Liver (tissue), 3 donors: Measurements from ENCODE around the gene SLC26A1.

ENCODE experiments used
- EGR1 ChIP-seq, 2 donors: IDR thresholded peaks; 2 replicates each; pipeline ENCODE4 v1.6.1; 2016 to 2018; ENCODE audit warnings: antibody characterized with exemption in 2 of 2, low read depth in 2 of 2
- FOXA1 ChIP-seq: IDR thresholded peaks from 2 replicates; pipeline ENCODE4 v1.6.1; 2016; ENCODE audit warnings: antibody characterized with exemption
- GABPA ChIP-seq, 2 donors: IDR thresholded peaks in 1 of 2; conservative IDR thresholded peaks in 1 of 2; 2 replicates each; pipeline ENCODE4 v1.6.1; 2016; ENCODE audit warnings: antibody characterized with exemption in 2 of 2, mild to moderate bottlenecking in 1 of 2, moderate library complexity in 1 of 2
- JUND ChIP-seq, 2 donors: IDR thresholded peaks; 2 replicates each; pipeline ENCODE4 v1.6.1; 2016; ENCODE audit warnings: antibody characterized with exemption in 2 of 2
- RAD21 ChIP-seq, 2 donors: IDR thresholded peaks; 2 replicates each; pipeline ENCODE4 v1.6.1; 2016; ENCODE audit warnings: antibody characterized with exemption in 2 of 2, mild to moderate bottlenecking in 2 of 2
- SP1 ChIP-seq: IDR thresholded peaks from 2 replicates; pipeline ENCODE4 v1.6.1; 2018; ENCODE audit warnings: antibody characterized with exemption, mild to moderate bottlenecking
- TAF1 ChIP-seq: conservative IDR thresholded peaks from 2 replicates; pipeline ENCODE4 v1.6.1; 2016; ENCODE audit warnings: antibody characterized with exemption, mild to moderate bottlenecking
- YY1 ChIP-seq: IDR thresholded peaks from 2 replicates; pipeline ENCODE4 v1.6.1; 2016; ENCODE audit warnings: antibody characterized with exemption, mild to moderate bottlenecking
- TF ChIP-seq, protein P1 (sequence below): IDR thresholded peaks from 2 replicates; pipeline ENCODE4 v1.6.1; 2016; ENCODE audit warnings: antibody characterized with exemption, mild to moderate bottlenecking
- TF ChIP-seq, protein P2 (sequence below): fragments of 150-350 bp; IDR thresholded peaks from 2 replicates; pipeline ENCODE4 v1.5.1; 2017; ENCODE audit warnings: improper control_type of control experiment, low read depth, low read length; ENCODE audit not compliant: missing input control
- TF ChIP-seq, protein P3 (sequence below): IDR thresholded peaks from 2 replicates; pipeline ENCODE4 v1.6.1; 2016; ENCODE audit warnings: antibody characterized with exemption
- donor health status: healthy.
- donor health status: healthy.

DNA sequence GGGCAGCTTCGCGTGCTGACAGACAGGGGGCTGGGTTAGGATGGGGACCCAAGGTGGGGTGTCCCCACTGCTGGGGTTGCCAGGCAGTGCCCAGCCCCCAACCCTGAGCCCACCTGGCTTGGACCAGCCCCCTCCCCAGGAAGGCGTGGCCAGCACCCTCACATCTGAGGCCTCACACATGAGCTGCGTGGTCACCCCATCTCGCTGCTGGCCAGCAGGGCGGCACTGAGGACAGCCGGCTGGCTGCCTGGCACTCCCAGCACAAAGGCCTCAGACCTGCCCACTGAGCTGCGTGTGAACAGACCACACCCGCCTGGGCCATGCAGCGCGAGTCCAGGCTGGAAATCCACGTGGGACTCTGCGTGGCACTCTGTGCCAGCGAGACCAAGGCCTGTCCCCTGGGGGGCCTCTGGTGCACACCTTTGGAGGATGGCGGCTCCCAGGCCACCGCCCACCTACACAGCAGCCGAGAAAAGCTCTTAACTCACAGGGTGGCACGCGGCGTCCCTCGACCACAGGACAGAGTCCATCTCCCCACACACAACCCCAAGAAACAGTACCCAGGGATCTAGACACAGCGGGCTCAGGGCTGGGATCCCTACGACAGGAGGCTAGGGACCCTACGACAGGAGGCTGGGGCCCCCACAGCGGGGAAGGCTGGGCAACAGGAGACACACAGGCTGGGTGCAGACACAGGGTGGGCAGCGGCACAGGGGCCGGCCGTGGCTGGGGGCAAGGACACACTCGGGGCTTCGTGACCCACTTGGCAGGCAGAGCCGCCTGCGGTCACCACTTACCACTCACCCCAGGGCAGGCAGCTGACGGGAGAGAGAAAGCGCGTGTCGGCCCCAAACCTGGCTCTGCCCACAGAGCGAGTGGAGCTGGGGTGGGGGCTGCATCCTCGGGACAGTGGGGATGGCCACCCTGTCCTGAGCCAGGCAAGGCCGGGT is 29.7 kb downstream of the SLC26A1 start:
- TF ChIP-seq, protein P1, sequence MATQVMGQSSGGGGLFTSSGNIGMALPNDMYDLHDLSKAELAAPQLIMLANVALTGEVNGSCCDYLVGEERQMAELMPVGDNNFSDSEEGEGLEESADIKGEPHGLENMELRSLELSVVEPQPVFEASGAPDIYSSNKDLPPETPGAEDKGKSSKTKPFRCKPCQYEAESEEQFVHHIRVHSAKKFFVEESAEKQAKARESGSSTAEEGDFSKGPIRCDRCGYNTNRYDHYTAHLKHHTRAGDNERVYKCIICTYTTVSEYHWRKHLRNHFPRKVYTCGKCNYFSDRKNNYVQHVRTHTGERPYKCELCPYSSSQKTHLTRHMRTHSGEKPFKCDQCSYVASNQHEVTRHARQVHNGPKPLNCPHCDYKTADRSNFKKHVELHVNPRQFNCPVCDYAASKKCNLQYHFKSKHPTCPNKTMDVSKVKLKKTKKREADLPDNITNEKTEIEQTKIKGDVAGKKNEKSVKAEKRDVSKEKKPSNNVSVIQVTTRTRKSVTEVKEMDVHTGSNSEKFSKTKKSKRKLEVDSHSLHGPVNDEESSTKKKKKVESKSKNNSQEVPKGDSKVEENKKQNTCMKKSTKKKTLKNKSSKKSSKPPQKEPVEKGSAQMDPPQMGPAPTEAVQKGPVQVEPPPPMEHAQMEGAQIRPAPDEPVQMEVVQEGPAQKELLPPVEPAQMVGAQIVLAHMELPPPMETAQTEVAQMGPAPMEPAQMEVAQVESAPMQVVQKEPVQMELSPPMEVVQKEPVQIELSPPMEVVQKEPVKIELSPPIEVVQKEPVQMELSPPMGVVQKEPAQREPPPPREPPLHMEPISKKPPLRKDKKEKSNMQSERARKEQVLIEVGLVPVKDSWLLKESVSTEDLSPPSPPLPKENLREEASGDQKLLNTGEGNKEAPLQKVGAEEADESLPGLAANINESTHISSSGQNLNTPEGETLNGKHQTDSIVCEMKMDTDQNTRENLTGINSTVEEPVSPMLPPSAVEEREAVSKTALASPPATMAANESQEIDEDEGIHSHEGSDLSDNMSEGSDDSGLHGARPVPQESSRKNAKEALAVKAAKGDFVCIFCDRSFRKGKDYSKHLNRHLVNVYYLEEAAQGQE = no peak
- no peak for TF ChIP-seq GABPA (IDR thresholded peaks at IDR 0.05 in 1 of 2, conservative IDR thresholded peaks at IDR 0.05 in 1 of 2)
- TF ChIP-seq, protein P2, sequence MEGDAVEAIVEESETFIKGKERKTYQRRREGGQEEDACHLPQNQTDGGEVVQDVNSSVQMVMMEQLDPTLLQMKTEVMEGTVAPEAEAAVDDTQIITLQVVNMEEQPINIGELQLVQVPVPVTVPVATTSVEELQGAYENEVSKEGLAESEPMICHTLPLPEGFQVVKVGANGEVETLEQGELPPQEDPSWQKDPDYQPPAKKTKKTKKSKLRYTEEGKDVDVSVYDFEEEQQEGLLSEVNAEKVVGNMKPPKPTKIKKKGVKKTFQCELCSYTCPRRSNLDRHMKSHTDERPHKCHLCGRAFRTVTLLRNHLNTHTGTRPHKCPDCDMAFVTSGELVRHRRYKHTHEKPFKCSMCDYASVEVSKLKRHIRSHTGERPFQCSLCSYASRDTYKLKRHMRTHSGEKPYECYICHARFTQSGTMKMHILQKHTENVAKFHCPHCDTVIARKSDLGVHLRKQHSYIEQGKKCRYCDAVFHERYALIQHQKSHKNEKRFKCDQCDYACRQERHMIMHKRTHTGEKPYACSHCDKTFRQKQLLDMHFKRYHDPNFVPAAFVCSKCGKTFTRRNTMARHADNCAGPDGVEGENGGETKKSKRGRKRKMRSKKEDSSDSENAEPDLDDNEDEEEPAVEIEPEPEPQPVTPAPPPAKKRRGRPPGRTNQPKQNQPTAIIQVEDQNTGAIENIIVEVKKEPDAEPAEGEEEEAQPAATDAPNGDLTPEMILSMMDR = no peak
- TF ChIP-seq, protein P3, sequence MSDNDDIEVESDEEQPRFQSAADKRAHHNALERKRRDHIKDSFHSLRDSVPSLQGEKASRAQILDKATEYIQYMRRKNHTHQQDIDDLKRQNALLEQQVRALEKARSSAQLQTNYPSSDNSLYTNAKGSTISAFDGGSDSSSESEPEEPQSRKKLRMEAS = no peak
- TF ChIP-seq YY1 = no peak
- no peak for TF ChIP-seq TAF1
- no peak for TF ChIP-seq JUND (IDR thresholded peaks at IDR 0.05)
- TF ChIP-seq RAD21 (IDR thresholded peaks at IDR 0.05) = no peak
- TF ChIP-seq FOXA1 = no peak
- TF ChIP-seq EGR1 (IDR thresholded peaks at IDR 0.05; ENCODE audit: low read depth in 2 of 2) = no peak
- no peak for TF ChIP-seq SP1
